Stomach smooth muscle (tissue), 2 donors: ENCODE data around the gene NUAK1.

Experiments
- H3K27ac ChIP-seq: one replicate; pipeline ENCODE4 v1.7.0; 2013; ENCODE audit warnings: mild to moderate bottlenecking, low read length, inconsistent platforms
- H3K27me3 ChIP-seq, 2 donors: one replicate each; pipeline ENCODE4 v1.7.0; 2013; ENCODE audit warnings: low read length in 2 of 2; ENCODE audit not compliant: insufficient read depth in 2 of 2, control insufficient read depth in 1 of 2
- H3K36me3 ChIP-seq, 2 donors: one replicate each; pipeline ENCODE4 v1.7.0; 2013; ENCODE audit warnings: low read length in 2 of 2; ENCODE audit not compliant: control insufficient read depth in 2 of 2, insufficient read depth in 2 of 2
- H3K4me1 ChIP-seq: one replicate; pipeline ENCODE4 v1.7.0; 2013; ENCODE audit warnings: low read length; ENCODE audit not compliant: control insufficient read depth, insufficient read depth
- H3K4me3 ChIP-seq, 2 donors: one replicate each; pipeline ENCODE4 v1.7.0; 2013; ENCODE audit warnings: low read length in 2 of 2
- H3K9ac ChIP-seq, 2 donors: one replicate each; pipeline ENCODE4 v1.7.0; 2013; ENCODE audit warnings: low read length in 2 of 2, mild to moderate bottlenecking in 1 of 2
- H3K9me3 ChIP-seq, 2 donors: one replicate each; pipeline ENCODE4 v1.7.0; 2013; ENCODE audit warnings: low read length in 2 of 2; ENCODE audit not compliant: control insufficient read depth in 2 of 2
- donor health status: healthy.
- donor health status: Pancreatic carcinoma.

Gene NUAK1

GRCh38 chr12:106044773-106045172 is 94.0 kb downstream of the NUAK1 start:
- Histone ChIP-seq H3K9me3 (no peaks in the 10 kb centered on the region), H3K27ac (no peak overlapping the region), H3K27me3 (no peaks in the 10 kb centered on the region), H3K36me3 (no peaks in the 10 kb centered on the region), H3K4me3 (no peak overlapping the region), H3K9ac (no peak overlapping the region), H3K4me1 (no peaks in the 10 kb centered on the region)

GRCh38 chr12:106042037-106042436 is 96.7 kb downstream of the NUAK1 start:
- no peaks in the 10 kb centered on the region for H3K4me1 ChIP-seq
- H3K27ac ChIP-seq, result no peak overlapping the region
- H3K27me3 ChIP-seq, result peaks cover 2 to 3% of the 10 kb centered on the region in 2 donors
- H3K9ac ChIP-seq, result no peak overlapping the region
- H3K36me3 ChIP-seq, result no peaks in the 10 kb centered on the region
- no peak overlapping the region for H3K4me3 ChIP-seq
- H3K9me3 ChIP-seq, result no peaks in the 10 kb centered on the region

GRCh38 chr12:106040521-106040920 is 98.2 kb downstream of the NUAK1 start:
- Histone ChIP-seq H3K4me1 (no peaks in the 10 kb centered on the region), H3K27ac (no peak overlapping the region), H3K36me3 (no peaks in the 10 kb centered on the region), H3K4me3 (no peak overlapping the region), H3K9ac (no peak overlapping the region), H3K9me3 (no peaks in the 10 kb centered on the region), H3K27me3 (peaks cover 2 to 3% of the 10 kb centered on the region in 2 donors)

GRCh38 chr12:106039646-106040404 is 98.9 kb downstream of the NUAK1 start:
- Histone ChIP-seq H3K9me3 (no peaks in the 10 kb centered on the region), H3K27ac (no peak overlapping the region), H3K4me1 (no peaks in the 10 kb centered on the region), H3K27me3 (peaks cover 2 to 3% of the 10 kb centered on the region in 2 donors), H3K36me3 (no peaks in the 10 kb centered on the region), H3K9ac (no peak overlapping the region), H3K4me3 (no peak overlapping the region)

- no peak overlapping the region for H3K9ac ChIP-seq
- H3K27me3 ChIP-seq, result peaks cover 2 to 3% of the 10 kb centered on the region in 2 donors
- H3K4me3 ChIP-seq, result no peak overlapping the region
- no peak overlapping the region for H3K27ac ChIP-seq
- H3K9me3 ChIP-seq, result no peaks in the 10 kb centered on the region
- H3K36me3 ChIP-seq, result no peaks in the 10 kb centered on the region
- no peaks in the 10 kb centered on the region for H3K4me1 ChIP-seq
Observed at GRCh38 chr12:106039242-106039641, 99.5 kb downstream of the NUAK1 start.

GRCh38 chr12:106037524-106038298 is 101.0 kb downstream of the NUAK1 start:
- Histone ChIP-seq H3K9ac (no peak overlapping the region), H3K4me1 (no peaks in the 10 kb centered on the region), H3K4me3 (no peak overlapping the region), H3K27ac (no peak overlapping the region), H3K9me3 (no peaks in the 10 kb centered on the region), H3K36me3 (no peaks in the 10 kb centered on the region), H3K27me3 (peaks cover 2 to 3% of the 10 kb centered on the region in 2 donors)

GRCh38 chr12:106035421-106035820 is 103.3 kb downstream of the NUAK1 start:
- Histone ChIP-seq H3K4me3 (no peak overlapping the region), H3K4me1 (no peaks in the 10 kb centered on the region), H3K27me3 (peaks cover 2 to 3% of the 10 kb centered on the region in 2 donors), H3K36me3 (no peaks in the 10 kb centered on the region), H3K9me3 (no peaks in the 10 kb centered on the region), H3K27ac (no peak overlapping the region), H3K9ac (no peak overlapping the region)

- H3K27me3 ChIP-seq, result peaks cover 2% of the 10 kb centered on the region in 2 donors
- no peaks in the 10 kb centered on the region for H3K4me1 ChIP-seq
- no peak overlapping the region for H3K4me3 ChIP-seq
- H3K36me3 ChIP-seq, result no peaks in the 10 kb centered on the region
- H3K9ac ChIP-seq, result no peak overlapping the region
- no peaks in the 10 kb centered on the region for H3K9me3 ChIP-seq
- no peak overlapping the region for H3K27ac ChIP-seq
Observed at GRCh38 chr12:106034316-106034715, 104.4 kb downstream of the NUAK1 start.

- no peaks in the 10 kb centered on the region for H3K9me3 ChIP-seq
- H3K27ac ChIP-seq, result no peak overlapping the region
- no peak overlapping the region for H3K9ac ChIP-seq
- H3K36me3 ChIP-seq, result no peaks in the 10 kb centered on the region
- H3K27me3 ChIP-seq, result peaks cover 0 to 2% of the 10 kb centered on the region in 2 donors
- no peak overlapping the region for H3K4me3 ChIP-seq
- H3K4me1 ChIP-seq, result no peaks in the 10 kb centered on the region
Observed at GRCh38 chr12:106033161-106033675, 105.5 kb downstream of the NUAK1 start.

GRCh38 chr12:106032623-106032925 is 106.2 kb downstream of the NUAK1 start:
- Histone ChIP-seq H3K27ac (no peak overlapping the region), H3K36me3 (no peaks in the 10 kb centered on the region), H3K9ac (no peak overlapping the region), H3K9me3 (no peaks in the 10 kb centered on the region), H3K27me3 (no peaks in the 10 kb centered on the region), H3K4me1 (no peaks in the 10 kb centered on the region), H3K4me3 (no peak overlapping the region)
